CD4-positive, alpha-beta T cell treated with Interleukin-6 for 4 hours (primary cell): ENCODE measurements around the gene SPOP.
A peak's percentile ranks its signal among the peaks of the same experiment; 100 is the strongest.

ENCODE experiments used
- DNase-seq: peaks from one replicate; pipeline ENCODE4 v3.0.0-alpha.2; 2020; ENCODE audit warnings: mixed read lengths

SPOP gene

GRCh38 chr17:49582789-49583188, 95.1 kb downstream of the SPOP start:
- DNase-seq: no peak

DNA sequence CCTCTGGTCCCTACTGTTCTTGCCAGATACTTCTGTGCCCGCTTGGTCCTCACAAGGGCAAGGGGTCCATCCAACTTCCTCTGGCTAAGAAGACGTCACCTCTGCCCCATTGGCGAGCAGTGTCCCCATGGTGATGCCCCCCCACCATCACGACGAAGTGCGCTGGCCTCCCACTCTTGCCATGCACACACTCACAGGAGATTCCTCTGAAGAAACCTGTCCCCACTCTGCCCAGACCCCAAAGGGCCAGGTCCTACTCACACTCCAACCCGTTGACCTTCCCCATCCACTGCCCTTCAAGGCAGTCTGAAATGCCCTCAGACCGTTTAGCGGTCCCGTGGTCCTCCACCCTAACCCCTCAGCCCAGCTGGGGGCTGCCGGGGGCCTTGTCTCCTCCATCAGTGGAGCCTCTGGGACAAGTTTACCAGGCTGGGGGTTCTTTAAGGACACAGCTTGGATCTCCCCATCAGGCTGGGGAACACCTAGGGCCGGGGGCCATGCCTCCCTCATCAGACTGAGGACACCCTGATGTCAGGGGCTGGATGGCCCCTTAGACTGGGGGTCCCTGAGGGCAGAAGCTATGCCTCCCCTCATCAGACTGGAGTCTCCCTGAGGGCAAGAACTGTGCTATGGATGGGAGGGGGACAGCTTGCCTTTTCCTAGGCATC, 95.7 kb downstream of the SPOP start:
- DNase-seq: no peak

GRCh38 chr17:49581648-49581998, 96.3 kb downstream of the SPOP start:
- DNase-seq: no peak

GRCh38 chr17:49580981-49581647, 96.8 kb downstream of the SPOP start:
- DNase-seq: no peak

DNA sequence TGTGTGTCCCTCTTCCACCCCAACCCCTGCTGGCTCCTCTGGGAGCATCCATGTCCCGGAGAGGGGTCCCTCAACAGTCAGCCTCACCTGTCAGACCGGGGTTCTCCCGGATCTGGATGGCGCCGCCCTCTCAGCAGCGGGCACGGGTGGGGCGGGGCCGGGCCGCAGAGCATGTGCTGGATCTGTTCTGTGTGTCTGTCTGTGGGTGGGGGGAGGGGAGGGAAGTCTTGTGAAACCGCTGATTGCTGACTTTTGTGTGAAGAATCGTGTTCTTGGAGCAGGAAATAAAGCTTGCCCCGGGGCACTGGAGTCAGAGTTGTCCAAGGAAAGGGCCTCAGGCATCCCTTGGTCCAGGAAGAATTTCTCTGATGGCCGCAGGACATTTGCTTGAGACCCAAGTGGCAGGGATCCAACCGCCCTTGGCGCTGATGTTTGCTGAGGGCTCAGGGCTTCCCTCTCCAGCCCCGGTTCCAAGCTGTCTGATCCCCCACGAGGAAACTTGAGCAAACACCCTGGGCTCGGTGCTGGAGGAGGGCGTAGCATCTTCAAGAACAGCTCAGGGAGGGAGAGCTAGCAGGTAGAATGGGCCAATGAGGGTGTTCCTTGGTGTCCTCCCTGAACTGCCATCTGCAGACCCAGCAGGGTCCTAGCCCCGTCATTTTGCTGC, 97.7 kb downstream of the SPOP start:
- no peak for DNase-seq

DNA sequence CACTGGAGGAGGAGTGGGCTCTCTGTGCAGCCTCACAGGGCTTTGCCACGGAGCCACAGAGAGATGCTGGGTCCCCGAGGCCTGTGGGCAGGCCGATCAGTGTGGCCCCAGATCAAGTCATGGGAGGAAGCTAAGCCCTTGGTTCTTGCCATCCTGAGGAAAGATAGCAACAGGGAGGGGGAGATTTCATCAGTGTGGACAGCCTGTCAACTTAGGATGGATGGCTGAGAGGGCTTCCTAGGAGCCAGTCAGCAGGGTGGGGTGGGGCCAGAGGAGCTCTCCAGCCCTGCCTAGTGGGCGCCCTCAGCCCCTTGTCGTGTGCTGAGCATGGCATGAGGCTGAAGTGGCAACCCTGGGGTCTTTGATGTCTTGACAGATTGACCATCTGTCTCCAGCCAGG, 98.4 kb downstream of the SPOP start:
- no peak for DNase-seq

GRCh38 chr17:49578952-49579500, 98.9 kb downstream of the SPOP start:
- no peak for DNase-seq

DNA sequence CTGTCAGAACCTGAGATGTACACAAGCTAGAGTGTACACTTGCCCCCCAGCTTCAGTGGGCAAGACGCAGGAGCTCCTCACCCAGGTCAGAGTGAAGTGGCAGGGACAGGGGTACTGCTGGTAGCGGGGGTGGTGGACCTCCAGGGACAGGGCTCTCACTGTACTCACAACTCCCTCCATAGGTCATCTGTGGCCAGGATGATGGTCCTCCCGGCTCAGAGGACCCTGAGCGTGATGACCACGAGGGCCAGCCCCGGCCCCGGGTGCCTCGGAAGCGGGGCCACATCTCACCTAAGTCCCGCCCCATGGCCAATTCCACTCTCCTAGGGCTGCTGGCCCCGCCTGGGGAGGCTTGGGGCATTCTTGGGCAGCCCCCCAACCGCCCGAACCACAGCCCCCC, 99.5 kb downstream of the SPOP start:
- DNase-seq: no peak

DNA sequence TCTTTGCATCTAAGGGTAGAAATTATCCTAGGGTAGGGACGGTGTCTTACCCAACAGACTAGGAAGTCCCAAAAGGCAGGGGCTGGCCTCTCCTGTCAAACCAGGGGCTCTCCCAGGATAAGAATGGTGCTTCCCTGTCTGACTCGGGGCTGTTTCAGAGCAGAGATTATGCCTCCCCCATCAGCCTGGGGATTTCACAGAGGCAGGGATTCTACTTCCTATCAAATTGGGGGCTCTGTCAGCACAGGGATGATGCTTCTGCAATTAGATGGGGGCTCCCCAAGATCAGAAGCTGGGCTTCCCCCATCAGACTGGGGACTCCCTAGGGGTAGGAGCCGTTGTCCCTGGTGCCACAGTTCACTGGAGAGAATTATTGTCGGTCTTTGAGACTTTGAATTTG, 99.9 kb downstream of the SPOP start:
- no peak for DNase-seq

- DNase-seq: no peak
Observed at GRCh38 chr17:49577650-49577934, 100.3 kb downstream of the SPOP start.

DNA sequence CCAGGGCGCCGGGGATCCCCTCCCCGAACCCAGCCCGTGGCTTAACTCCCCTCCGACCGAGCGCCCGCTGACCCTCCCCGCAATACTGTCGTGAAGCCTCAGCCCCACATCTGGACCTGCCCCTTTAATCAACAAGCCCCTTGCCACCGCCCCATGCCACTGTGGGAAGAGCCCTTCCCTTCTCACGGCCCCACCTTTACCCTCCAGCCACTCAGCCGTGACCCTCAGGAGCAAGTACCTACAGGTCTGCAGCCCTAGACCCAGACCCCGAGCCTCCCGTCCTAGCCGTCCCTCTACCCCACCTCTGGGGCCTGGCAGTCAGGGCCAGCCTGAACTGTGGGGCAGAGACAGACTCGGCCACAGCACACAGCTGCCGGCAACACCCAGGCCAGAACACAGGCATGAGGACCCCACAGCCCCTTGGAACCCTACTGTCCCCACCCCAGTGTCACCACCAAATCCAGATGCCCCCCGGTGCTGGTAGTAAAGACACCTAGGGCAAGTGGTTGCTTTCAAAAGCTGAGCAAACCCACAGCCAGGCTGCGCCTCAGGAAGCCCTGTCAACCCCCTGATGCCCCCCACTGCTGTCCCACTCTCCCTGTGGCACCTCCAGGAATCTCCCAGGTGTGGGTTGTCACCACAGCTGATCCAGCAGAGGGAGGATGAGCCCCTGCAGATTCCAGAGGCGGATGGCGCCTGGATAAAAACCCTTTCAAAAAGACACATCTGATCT, 100.8 kb downstream of the SPOP start:
- no peak for DNase-seq

DNA sequence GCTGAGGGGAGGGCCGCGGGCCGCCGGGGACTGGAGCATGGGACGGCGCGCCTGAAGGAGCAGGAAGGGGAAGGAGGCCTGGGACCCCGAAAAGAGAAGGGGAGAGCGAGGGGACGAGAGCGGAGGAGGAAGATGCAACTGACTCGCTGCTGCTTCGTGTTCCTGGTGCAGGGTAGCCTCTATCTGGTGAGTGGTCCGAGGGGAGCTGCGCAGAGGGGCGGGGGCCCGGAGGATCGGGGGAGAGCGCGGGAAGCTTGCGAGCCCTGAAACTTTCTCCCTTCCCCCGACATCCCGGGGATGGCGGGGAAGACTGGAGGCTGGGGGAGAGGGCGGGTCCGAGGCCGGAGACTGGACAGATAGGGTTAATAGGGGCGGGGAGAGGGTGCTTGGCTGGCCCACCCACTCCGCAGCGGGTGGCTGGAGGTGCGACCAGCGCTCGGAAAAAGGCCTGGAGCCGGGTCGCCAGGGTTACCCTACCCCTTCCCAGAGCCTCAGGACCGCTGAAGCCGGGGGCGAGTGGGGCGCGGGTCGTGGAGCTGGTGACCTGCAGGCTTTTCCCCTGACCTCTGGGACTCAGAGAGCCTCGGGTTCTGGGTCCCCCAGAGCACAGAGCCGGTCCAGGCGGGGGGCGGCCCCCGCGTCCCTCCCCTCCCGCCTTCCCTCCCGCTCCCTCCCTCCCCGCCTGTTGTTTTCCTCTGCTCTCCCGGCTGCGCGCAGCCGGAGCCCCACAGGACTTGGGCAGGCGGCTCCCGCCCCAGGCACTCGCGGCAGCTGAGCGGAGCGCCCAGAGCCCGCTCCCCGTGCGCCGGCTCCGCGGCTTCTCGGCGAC, 101.6 kb downstream of the SPOP start:
- no peak for DNase-seq

GRCh38 chr17:49575679-49576087, 102.2 kb downstream of the SPOP start, which contains the start of gene NXPH3:
TSS of gene NXPH3 (plus strand) at chr17:49575871. CDS start at chr17:49576220, 349 bp downstream.
- DNase-seq: peak; percentile 70

GRCh38 chr17:49574945-49575678, 102.8 kb downstream of the SPOP start:
- DNase-seq: no peak

DNA sequence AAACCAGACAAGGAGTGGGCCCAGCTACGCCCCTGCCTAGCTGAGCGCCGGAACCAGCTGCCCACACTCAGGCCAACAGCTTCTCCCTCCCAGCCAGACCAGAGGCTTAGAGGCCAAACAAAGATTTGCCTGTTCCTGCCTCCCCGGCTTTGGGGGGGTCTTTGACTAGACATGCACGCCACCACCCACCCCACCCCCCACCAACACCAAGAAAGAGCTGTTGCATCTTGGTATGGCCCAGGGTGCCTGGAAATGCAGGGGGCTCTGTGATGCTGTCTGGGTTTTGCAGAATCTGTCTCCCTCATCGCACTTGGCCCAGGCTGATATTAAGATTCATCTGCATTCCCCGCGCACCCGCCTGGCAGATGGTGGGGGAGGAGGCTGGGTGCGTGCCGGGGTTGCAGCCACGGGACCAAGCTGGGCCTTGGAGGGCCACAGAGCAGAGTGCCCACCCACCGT, 103.5 kb downstream of the SPOP start:
- DNase-seq: no peak

DNA sequence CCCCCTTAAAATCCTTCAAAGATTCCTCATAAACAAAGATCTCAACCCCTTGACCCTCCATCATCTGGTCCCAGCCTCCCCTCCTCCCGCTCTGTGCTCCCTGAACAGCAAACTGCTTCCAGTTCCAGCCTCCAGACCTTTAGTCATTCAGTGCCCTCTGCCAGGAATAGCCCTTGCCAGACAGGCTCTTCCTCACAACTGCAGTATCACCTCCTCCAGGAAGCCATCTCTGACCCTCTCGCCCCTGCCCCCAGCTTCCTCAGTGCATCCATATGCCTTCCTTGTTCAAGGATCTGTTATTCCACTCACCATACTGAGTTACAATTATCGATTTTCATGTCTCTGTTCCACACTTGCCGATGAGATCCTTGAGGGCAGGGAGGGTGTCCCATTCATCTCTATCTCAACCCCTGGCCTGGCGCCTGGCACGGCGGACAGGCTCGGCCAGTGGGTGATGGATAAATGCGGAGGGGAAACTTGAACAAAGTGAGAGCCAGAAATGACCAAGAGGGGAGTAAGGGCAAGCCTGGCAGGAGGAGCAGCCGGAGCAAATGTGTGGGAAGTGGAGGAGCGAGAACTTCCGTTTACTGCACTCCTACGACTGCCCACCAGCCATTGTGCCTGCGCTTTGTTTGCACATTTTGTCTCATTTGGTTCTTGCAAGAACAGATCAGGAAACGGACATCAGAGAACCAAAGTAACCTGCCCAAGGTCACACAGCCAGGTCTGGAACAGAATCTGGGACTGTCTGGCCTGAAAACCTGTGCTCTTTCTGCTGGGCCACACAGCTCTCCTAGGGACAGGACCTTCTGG, 104.2 kb downstream of the SPOP start:
- DNase-seq: no peak

DNA sequence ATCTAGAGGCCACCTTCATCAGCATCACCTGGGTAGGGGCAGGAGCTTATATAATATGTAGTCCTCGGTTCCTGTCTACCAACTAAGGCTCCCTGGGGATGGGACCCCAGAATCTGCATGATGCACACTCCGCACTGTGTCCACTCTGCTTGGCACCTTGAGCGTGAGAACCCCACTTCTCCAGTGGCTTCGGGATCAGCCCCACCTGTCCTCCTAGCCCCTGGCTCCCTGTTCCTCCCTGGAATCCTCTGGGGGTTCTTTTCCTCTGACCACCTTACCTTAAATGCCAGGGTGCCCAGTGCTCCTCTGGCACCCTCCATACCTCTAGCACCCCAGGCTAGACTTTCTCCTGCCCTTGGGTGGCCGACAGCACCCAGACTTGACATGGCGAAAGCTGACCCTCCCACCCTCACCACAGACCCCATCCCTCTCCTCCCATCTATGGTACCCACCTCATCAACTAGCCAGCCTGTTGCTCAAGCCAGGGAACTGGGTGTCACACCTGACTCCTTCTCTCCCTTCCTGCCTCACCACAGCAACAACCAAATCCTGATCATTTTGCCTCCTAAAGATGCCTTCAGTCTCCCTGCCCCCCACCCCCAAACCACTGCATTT, 105.0 kb downstream of the SPOP start:
- DNase-seq: no peak

- DNase-seq: no peak
Observed at GRCh38 chr17:49572226-49572625, 105.7 kb downstream of the SPOP start.

GRCh38 chr17:49571764-49572163, 106.1 kb downstream of the SPOP start:
- DNase-seq: no peak

DNA sequence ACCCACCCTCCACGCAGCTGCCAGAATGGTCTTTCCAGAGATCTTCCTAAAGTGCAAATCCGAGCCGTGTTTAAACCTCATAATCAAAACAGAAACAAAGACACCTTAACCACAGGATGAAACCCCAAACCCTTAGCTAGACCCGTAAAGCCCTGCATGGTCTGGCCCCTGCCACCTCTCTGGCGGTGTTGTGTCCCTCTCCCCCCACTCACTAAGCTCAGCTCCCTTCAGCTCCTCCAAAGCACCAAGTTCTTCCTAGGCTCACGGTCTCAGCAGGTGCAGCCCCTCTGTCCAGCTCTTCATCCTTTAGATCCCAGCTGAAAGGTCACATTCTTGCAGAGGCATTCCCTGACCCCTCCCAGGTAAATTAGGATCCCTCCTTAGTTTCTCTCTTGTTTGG, 106.6 kb downstream of the SPOP start:
- no peak for DNase-seq
